Breast epithelium (tissue), 3 donors: ENCODE measurements around the gene KCNN4.

ENCODE experiments used
- CTCF ChIP-seq, 3 donors: fragments of 450-650 bp; IDR thresholded peaks; one replicate each; pipeline ENCODE4 v1.5.1; 2016 to 2017; ENCODE audit warnings: antibody characterized with exemption in 3 of 3, mild to moderate bottlenecking in 3 of 3, moderate library complexity in 3 of 3
- POLR2A ChIP-seq: fragments of 450-650 bp; IDR thresholded peaks from one replicate; pipeline ENCODE4 v1.6.1; 2016; ENCODE audit warnings: antibody characterized with exemption, mild to moderate bottlenecking, moderate library complexity
- POLR2AphosphoS5 ChIP-seq, 3 donors: sonication (generic); formaldehyde crosslinking; IDR thresholded peaks; one replicate each; pipeline ENCODE4 v1.6.1; 2017; ENCODE audit warnings: antibody characterized with exemption in 3 of 3

GRCh38 chr19:43768273-43769050, 12.3 kb downstream of the KCNN4 start:
- TF ChIP-seq CTCF (IDR thresholded peaks at IDR 0.05) (no peak), POLR2AphosphoS5 (IDR thresholded peaks at IDR 0.05) (no peak), POLR2A (no peak)
